Hematopoietic multipotent progenitor cell (in vitro differentiated cells): ENCODE measurements around the gene KRTAP3-3. TPM values are rescaled to one million over a fixed set of nuclear protein-coding genes. Genes with fewer than 3 reads are reported as not detected.
"Not testable (repeated sequence)": the region's sequence is repeated elsewhere in the genome, so short reads cannot be mapped to it uniquely, and the experiment has no call there.

ENCODE experiments used
- DNase-seq, 3 donors: peaks; one replicate each; pipeline ENCODE4 v3.0.0-alpha.2; 2011 to 2015; ENCODE audit warnings: low read depth in 2 of 3, low spot score in 2 of 3
- total RNA-seq: library from RNA; depleted of rRNA; stranded (reverse); fragments of >200 nt; gene quantifications from one replicate; pipeline ENCODE4 v1.2.3, GENCODE V29; 2012

KRTAP3-3 gene
- total RNA-seq, 1 donor: not detected

DNA sequence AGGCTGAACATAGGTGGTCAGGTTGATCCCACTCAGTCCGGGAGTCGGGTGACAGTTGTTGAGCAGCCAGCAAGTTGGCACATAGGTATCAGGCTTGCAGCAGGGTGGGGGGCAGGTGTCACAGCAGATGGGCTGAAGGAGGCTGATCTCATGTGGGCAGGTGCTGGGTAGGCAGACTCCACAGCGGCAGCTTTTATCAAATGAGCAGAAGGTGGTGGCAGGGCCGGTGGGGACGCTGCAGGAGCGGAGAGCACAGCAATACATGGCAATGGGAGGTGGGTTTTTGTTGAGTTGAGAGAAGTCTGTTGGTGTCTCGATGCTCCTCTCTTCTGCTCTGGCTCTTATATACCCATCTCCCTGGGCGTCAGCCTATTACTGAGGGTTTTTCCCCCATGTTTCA is 14.8 kb upstream of the KRTAP3-3 start, which contains the start of gene KRTAP3-1:
Gene KRTAP3-1 (minus strand): TSS at position 318 of the 400 bp plus-strand sequence. CDS start 54 bp downstream, at position 264.
- no peak for DNase-seq

DNA sequence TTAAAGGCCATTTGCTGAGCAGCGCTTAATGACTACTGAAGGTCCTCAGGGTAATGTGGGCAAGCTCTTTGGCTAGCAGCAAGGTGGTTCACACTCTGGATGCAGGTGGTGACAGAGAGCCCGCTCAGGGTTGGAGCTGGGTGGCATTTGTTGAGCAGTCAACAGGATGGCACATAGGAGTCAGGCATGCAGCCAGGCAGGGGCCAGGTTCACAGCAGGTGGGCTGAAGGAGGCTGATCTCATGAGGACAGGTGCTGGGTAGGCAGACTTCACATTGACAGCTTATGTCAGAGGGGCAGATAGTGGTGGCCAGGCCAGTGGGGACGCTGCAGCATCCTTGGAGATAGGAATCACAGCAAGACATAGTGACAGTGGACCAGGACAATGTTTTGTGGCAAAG is 10.4 kb upstream of the KRTAP3-3 start:
- DNase-seq: no peak

DNA sequence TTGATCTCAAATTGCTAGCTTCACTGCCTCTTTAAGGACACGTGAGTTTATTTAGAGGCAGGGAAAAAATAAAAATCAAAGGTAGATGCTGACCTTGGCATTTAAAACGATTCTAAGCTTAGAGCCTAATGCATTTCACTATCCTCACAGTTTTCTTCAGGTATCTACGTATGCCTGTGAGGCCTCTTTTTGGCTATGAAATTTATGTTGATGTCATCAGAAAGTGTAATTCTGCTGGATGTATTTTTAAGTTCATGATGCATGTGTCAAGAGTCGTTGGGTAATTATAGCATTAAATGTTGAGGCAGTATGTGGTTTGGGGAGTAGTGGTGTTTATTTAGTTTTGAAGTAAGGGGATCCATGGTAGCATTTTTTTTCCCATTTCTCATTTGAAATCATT is 10.0 kb upstream of the KRTAP3-3 start:
- no peak for DNase-seq

DNA sequence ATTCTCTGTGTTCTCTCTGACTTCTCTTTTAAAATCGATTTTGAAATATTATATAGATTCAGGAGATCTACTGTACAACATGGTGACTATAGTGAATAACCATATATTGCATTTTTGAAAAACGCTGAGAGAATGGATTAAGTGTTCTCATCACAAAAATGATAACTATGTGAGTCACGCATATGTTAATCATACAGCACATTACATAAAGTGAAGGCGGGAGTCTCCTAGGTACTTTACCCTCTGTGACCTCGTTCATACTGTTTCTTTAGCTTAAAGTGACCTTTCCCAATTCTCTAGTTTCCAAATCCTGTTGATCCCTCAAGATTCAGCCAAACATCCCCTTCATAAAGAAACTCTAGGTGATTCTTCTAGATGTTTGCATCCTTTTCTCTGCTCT is 8.8 kb upstream of the KRTAP3-3 start:
- DNase-seq: no peak

DNA sequence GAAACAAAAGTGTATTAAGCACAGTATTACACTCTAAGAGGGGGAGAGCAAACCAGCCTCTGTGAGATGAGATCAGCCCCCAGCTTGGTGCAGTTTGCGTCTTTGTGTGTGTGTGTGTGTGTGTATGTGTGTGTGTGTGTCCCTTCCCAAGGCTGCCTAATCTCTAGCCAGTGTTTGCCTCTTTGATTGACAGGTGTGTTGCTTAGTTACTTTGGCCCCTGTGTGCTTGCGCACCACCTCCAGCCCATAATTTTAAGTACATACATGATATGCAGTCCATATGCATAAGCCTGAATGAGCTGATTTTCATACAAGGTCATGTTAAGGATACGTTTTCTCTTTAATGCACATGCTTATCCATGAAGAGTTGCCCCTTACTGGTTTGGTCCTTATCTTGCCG is 7.8 kb upstream of the KRTAP3-3 start:
- DNase-seq: no peak

DNA sequence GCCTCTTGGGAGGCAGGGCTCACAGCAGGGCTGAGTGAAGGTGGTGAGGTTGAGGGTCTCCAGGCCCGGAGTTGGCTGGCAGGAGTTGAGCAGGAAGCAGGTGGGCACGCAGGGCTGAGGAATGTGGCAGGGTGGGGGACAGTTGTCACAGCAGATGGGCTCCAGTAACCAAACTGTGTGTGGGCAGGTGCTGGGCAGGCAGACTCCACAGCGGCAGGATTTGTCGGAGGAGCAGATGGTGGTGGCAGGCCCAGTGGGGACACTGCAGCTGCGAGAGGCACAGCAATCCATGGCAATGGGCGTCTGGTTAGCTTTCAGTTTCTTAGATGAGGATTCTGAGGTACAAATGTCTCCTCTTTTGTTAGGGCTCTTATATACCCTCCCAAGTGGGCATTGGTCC is 5.6 kb upstream of the KRTAP3-3 start, which contains the start of gene KRTAP3-2:
Gene KRTAP3-2 (minus strand): TSS at position 344 of the 400 bp plus-strand sequence. CDS start 53 bp downstream, at position 291.
- DNase-seq: not testable (repeated sequence)

DNA sequence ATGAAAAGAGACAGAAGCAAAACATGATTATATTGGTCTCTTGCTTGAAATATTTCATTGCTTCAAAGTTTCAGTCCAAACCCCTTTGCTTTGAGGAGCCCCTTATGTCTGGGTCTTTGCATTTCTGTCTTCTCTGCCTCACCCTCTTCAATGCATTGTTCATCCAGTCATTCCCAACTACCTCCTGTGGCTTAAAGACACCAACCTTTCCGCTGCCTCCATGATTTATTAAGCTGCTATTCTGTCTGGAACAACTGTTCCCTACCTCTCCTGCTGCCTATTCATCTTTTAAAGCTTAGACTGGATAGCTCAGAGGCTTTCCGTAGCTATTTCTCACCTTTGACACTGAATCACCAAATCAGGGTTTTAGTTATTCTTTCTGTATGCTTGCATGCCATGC is 3.4 kb upstream of the KRTAP3-3 start:
- DNase-seq: no peak

DNA sequence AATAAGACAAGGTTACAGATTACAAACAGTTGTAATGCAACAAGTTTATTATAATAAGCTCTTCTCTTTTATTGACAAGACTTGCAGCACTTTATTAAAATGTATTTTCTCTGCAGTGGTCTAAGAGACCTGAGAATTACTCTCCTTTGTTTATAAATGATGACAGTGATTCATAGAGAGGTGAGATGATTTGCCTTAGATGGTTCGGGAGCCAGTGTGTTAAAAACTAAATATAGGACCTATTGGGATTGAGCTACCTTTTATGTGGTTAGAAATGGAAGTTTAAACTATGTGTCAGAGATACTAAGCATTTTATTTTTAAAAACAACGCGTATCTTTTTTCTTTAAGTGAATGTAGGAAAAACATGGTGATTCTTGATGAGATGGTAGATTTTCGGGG is 2.9 kb upstream of the KRTAP3-3 start:
- DNase-seq: no peak

DNA sequence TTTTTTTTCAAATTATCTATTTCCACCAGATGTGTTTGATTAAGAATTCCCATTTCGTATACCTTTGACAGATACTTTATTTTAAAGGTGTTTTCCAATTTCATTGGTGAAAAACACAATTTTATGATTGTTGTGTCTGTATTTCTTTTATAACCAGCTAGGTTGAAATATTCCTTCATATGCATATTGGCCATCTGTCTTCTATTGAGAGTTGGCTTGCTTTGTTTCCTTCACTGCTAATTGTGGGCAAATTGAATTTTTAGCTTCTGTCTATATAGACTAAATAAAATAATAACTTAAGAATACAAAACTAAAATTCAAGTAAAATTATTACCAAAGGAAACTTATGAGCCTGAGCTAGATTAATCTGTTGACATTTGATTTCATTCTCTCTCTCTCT is 1.2 kb upstream of the KRTAP3-3 start:
- DNase-seq: no peak

DNA sequence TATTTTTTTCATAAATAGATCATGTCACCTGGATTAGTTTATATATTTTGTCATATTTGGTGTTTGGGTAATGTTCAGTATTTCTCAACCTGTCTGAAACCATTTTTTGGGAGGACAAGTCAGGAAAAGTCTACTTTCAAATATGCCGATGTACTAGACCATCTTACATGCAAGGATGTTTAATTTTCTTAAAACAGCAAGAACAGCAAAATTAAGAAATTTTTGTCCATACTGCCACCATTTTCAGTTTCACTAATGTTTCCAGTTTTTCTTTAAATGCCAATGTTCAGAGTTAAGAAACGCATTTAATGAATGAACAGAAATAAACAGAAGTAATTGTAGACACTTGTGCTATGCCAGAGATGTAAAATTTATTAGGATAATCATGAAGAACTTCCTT is 880 bp downstream of the KRTAP3-3 start:
- no peak for DNase-seq

DNA sequence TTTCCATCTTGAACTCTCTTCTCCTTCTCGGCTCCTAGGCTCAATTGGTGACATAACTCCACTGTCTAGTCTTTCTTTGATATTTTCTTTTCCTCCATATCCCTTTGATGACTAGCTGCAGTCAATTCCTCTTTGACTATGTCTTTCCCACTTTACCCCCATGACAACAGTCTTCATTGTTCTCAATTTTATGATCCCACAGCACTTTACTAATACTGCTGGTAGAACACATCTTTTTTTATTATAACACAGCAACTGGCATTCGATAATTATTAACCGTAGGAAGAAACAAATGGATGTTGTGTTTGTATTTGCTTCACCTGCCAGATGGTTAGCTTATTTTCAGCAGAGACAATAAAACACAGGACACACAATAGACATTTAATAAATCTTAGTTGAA is 1.3 kb downstream of the KRTAP3-3 start:
- no peak for DNase-seq

DNA sequence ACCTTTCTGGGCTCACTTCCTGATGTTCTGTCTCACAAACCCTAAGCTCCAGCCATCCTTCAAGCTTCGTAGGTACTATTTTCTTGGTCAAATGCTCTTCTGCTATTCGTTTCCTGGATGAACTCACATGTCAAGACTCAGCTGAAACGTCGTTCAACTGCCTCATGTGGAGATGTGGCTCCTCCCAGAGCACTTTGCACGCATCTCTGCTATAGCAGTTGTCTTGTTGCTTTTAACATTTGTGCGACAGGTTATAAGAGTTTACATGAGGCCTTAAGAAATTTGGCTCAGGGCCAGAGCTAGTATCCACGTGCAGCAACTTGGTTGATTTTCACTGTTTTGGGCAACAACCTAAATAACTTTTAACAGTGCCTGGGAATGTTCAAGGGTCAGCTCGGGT is 7.0 kb downstream of the KRTAP3-3 start:
- DNase-seq: no peak

DNA sequence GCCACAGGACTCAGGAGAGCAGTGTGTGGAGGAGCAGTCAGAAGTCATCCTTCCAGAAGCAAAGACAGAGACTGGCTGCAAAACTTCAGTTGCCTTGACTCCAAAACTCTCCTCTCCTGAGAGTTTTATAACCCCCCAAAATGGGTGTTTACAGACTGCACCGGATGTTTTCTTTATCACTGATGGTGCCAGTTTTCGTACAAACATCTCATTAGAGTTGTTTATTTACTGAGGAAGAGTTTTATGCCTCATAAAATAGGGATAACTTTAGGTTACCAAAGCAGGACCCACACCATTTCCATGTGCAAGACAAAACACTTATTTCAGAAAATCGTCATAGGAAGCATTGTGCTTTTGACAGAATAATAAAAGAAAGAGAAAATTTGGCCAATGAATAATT is 9.7 kb downstream of the KRTAP3-3 start, which contains the start of gene KRT40:
Gene KRT40 (minus strand): TSS at position 101 of the 400 bp plus-strand sequence. CDS start 53 bp downstream, at position 48.
- no peak for DNase-seq

DNA sequence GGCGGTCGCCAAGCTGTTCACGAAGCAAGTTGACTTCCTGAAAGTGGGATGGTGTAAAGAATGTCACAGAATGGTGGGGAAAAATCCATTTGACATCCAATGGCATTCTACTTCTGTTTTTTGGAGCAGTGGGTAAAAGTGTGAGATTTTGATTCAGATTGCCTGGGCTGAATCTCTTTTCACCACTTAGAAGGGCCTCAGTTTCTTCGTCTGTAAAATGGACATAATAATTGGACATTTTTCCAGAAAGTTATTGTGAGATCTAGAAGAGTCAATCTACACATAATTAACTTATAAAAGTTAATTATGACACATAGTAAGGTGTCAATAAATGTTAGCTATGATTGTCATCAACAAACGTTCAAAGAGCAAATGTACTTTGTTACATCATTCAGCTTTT is 12.8 kb downstream of the KRTAP3-3 start:
- DNase-seq: no peak

DNA sequence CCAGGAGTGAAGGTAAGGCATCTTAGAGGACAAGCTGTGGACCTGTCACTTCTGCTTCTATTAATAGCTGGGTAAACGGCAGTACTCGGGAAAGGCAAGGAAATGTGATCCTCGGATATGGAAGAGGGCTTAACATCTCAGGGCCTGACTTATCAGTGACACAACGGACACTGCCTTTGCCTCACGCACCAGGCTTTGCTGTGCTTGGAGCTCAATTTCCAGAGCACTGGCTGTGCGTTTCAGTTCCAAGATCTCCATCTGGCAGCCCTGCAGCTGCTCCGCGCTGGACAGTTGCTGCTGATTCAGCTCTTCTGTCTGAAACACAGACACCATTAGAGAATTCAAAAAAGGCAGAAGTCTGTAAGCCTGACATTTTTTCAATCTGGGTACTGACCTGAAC is 13.4 kb downstream of the KRTAP3-3 start:
- no peak for DNase-seq

DNA sequence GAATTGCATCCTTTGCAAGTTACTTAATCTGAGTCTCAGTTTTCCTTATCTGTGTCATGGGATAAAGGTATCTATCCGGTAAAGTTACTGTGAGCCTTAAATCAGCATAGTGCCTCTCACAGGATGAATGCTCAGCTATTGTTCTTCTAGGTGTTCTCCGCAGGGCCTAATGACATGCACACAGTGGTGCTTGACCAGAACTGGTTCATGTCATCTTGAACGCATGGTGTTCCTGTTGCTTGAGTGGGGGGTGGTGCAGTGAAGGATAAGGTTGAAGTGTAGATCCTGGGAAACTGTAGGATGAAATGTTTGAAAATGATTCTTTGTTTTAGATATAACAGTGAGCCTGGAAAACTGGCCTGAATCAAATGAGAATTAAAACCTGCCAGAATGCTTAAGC is 13.8 kb downstream of the KRTAP3-3 start:
- DNase-seq: no peak

DNA sequence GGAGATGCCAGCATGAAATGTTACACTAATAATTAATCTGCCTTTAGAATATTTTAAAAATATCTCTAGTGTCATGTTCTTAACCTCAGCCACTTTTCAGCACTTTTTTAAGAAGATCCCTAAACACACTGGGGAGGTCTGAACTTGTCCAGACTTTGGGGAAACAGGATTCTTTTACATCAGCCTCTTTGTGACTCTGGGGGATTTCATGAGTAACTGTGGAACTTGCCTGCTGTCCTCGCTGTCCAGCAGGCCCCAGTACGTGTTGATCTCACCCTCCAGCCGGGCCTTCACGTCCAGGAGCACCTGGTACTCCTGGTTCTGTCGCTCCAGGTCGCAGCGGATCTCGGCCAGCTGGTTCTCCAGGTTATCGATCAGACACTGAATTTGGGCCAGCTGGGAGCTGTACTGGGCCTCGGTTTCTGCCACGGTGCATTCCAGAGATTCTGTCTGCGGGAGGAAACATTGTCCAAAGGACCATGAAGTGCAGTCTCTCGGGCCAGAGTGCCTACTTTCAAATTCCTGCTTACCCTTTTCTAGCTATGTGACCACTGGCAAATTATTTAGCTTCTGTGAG is 15.3 kb downstream of the KRTAP3-3 start:
- no peak for DNase-seq

DNA sequence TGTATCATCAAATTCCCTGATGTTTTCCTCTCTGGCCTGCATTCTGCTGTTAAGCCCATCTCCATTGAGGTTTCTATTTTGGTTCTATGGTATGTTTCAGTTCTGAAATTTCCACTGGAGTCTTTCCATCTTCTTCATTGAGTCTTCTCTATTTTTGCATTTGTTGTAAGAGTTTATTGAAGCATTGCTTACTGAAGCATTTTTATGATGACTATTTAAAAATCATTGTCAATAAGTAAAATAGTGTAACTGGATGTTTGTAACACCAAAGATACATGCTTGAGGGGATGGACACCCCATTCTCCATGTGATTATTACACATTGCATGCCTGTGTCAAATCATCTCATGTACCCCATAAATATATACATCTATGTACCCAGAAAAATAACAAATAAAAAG is 18.4 kb downstream of the KRTAP3-3 start:
- no peak for DNase-seq

DNA sequence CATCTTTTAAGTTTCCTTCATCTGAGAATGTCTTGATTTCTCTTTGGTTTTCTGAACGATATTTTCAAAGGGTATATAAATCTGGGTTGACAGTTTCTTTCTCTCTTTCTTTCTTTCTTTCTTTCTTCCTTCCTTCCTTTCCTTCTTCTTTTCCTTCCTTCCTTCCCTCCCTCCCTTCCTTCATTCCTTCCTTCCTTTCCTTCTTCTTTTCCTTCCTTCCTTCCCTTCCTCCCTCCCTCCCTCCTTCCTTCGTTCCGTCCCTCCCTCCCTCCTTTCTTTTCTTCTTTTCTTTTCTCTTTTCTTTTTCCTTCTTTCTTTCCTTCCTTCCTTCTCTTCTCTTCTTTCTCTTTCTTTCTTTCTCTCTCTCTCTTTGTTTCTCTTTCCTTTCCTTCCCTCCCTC is 19.6 kb downstream of the KRTAP3-3 start:
- no peak for DNase-seq

DNA sequence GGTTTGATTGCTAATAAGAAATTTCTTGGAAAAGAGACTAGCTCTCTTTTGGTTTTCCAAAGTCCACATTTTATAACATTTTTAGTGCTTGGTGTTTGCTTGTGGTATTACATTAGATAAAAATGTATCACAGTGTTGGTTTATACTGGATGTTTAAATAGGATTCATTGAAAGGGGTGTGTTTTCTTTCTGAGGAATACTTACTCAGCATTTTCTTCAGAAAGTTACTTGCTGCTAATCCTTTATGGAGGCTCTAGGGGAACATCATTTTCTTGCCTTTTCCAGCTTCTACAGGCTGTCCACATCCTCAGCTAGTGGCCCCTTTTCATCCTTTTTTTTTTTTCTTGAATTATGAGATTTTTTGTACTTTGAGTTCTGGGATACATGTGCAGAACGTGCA is 26.4 kb downstream of the KRTAP3-3 start:
- no peak for DNase-seq

DNA sequence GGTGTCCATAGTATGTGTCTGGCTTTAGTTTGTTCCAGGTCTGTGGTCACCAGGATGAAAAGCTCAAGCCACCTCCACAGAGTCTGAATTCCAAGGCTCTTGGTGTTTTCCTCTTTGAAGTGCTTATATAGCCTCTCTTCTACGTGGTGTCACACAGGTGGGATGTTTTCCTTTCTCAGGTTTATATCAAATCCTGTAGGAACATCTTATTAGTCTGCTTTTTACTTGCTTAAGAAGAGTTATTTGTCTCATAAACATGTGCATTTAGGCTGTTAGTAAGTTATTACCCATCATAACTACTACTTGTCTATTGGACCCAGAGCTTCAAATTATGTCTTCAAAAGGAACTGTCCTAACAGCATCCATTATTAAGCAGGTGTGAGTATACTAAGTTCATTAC is 27.1 kb downstream of the KRTAP3-3 start, which contains the start of gene KRT39:
Gene KRT39 (minus strand): TSS at position 101 of the 400 bp plus-strand sequence. CDS start 92 bp downstream, at position 9.
- DNase-seq: no peak

DNA sequence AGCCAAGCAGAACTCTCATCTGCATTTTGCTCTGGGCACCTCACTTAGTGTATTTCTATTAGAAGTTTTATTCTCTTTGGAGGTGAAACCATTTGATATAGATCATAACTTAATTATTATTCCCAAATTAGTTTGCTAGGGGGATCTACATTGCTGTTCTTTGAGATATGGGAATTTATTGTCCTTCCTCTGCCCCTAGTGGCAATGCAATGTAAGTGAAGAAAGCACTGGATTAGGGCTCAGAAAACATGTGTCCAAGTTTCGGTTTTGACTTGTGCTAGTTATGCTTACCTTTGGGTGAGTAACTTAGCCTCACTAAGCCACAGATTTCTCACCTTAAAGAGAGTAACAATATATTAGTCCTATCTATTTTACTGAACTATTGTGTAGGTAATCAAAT is 30.1 kb downstream of the KRTAP3-3 start:
- DNase-seq: peak in 2 of 3 donors; percentile 5 to 28

DNA sequence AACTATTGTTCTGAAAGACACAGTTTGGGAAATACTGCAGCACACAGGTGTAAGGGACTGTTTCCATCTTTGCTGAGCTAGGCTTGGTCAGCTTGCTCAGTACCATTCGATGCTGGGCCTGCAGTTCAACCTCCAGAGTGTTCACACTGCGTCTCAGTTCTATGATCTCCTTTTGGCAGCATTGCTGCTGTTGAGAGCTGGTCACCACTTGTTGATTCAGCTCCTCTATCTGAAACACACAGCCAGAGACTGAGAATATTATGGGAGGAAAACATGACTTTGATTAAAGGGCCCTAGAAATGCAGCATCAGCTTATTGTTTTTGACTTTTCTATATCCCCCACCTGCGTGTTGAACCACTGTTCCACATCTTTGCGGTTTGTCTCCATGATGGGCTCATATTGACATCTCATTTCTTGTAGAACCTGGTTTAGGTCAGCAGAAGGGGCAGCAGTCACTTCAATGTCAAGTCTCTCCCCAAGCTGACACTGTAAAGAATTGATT is 31.9 kb downstream of the KRTAP3-3 start:
- DNase-seq: no peak
